AG04450 (cell line): ENCODE results near the gene VPS36. TPM values are rescaled to one million over a fixed set of nuclear protein-coding genes. Genes with fewer than 3 reads are reported as not detected.

Experiments
- CTCF ChIA-PET: fragments of 300-600, 350-600 bp; formaldehyde crosslinking; extraction: SDS; loops from one replicate; lab custom pipeline; 2022; ENCODE audit warnings: antibody characterized with exemption, inconsistent platforms; lab: Charles Lee
- POLR2A ChIA-PET: fragments of 350-600 bp; formaldehyde crosslinking; extraction: SDS; loops from one replicate; lab custom pipeline; 2021; ENCODE audit warnings: antibody characterized with exemption, inconsistent platforms; lab: Yijun Ruan, JAX
- DNase-seq: peaks from one replicate; pipeline ENCODE4 v3.0.0-alpha.2; 2011; ENCODE audit warnings: low read depth, low spot score
- H3K27ac ChIP-seq: one replicate; pipeline ENCODE4 v1.5.1; 2012; ENCODE audit warnings: low read depth, low read length, control low read depth
- H3K27me3 ChIP-seq: one replicate; pipeline ENCODE4 v1.6.0; 2012; ENCODE audit warnings: low read length; ENCODE audit not compliant: control insufficient read depth, insufficient read depth
- H3K4me3 ChIP-seq: 2 replicates; pipeline ENCODE4 v1.5.1; 2011; ENCODE audit warnings: mild to moderate bottlenecking, low read depth, low read length, control low read depth
- H3K9me3 ChIP-seq: 2 replicates; pipeline ENCODE4 v1.5.1; 2012; ENCODE audit warnings: low read length; ENCODE audit not compliant: control insufficient read depth, insufficient read depth
- polyA plus RNA-seq: library from polyadenylated mRNA; depleted of rRNA; stranded (reverse); fragments of >200 nt; gene quantifications from 2 replicates; pipeline ENCODE4 v1.2.3, GENCODE V29; 2011
- TF ChIP-seq, protein P1 (sequence below): IDR thresholded peaks from 2 replicates; pipeline ENCODE4 v1.5.1; 2011; ENCODE audit warnings: low read depth, low read length, control low read depth, inconsistent platforms

VPS36 gene
- polyA plus RNA-seq, 1 experiment, result 24.2 TPM

DNA sequence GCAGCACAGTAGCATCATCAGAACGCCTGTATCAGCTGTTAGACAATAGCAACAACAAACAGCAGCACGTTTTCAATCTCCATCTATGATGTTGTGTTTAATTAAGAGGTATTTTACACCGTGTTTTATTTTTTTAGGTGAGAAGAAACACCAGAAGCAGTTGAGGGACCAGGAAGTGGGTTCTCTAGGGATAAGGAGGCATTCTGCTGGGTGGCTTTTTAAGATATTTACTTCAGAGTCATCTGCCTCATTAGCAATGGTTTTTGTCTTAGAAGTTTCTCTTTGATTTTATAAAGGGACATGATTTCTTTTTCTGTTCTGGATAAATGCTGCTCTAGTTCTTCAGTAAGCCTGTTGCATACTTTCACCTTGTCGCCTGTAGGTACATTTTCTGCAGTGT, 13.1 kb upstream of the VPS36 start:
- CTCF ChIA-PET, result interaction anchor here (6.2 kb wide), 1 partner anchor 13 kb away, joined by 50 read pairs; the partner anchor contains the start of gene VPS36
- Histone ChIP-seq H3K9me3 (no peaks in the 10 kb centered on the region), H3K4me3 (no peak overlapping the region), H3K27ac (no peak overlapping the region), H3K27me3 (no peaks in the 10 kb centered on the region)
- POLR2A ChIA-PET, result no interaction called here
- TF ChIP-seq, protein P1, sequence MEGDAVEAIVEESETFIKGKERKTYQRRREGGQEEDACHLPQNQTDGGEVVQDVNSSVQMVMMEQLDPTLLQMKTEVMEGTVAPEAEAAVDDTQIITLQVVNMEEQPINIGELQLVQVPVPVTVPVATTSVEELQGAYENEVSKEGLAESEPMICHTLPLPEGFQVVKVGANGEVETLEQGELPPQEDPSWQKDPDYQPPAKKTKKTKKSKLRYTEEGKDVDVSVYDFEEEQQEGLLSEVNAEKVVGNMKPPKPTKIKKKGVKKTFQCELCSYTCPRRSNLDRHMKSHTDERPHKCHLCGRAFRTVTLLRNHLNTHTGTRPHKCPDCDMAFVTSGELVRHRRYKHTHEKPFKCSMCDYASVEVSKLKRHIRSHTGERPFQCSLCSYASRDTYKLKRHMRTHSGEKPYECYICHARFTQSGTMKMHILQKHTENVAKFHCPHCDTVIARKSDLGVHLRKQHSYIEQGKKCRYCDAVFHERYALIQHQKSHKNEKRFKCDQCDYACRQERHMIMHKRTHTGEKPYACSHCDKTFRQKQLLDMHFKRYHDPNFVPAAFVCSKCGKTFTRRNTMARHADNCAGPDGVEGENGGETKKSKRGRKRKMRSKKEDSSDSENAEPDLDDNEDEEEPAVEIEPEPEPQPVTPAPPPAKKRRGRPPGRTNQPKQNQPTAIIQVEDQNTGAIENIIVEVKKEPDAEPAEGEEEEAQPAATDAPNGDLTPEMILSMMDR, result no peak
- DNase-seq, result no peak

DNA sequence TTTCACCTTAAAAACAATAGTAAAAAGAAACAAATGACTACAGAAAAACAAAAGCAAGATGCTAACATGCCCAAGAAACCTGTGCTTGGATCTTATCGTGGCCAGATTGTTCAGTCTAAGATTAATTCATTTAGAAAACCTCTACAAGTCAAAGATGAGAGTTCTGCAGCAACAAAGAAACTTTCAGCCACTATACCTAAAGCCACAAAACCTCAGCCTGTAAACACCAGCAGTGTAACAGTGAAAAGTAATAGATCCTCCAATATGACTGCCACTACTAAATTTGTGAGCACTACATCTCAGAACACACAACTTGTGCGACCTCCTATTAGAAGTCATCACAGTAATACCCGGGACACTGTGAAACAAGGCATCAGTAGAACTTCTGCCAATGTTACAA, 10.8 kb upstream of the VPS36 start:
- H3K9me3 ChIP-seq, result no peaks in the 10 kb centered on the region
- no peak overlapping the region for H3K27ac ChIP-seq
- no peak overlapping the region for H3K4me3 ChIP-seq
- CTCF ChIA-PET, result interaction anchor here (6.2 kb wide), 1 partner anchor 11 kb away, joined by 50 read pairs; the partner anchor contains the start of gene VPS36
- no peak for DNase-seq
- TF ChIP-seq, protein P1, result no peak
- H3K27me3 ChIP-seq, result no peaks in the 10 kb centered on the region
- POLR2A ChIA-PET, result no interaction called here

DNA sequence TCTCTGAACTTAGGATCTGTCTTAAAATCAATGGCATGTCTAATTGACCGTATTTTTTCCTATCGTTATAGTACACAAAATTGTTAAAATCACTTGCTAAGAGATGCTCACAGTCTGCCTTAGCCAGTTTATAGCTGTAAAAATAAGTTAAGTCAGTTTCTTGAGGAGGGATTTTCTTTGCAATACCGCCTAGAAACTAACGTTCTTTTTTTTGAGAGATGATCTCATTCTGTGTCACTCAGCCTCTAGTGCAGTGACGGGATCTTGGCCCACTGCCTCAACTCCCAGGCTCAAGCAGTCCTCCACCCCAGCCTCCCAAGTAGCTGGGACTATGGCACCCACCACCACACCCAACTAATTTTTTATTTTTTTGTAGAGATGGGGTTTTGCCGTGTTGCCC, 9.2 kb upstream of the VPS36 start:
- CTCF ChIA-PET, result interaction anchor here (1.4 to 2.9 kb wide), 2 partner anchors 9 to 193 kb away, joined by 3 to 35 read pairs; partner anchors contain the start of genes SUGT1 and VPS36
- TF ChIP-seq, protein P1, result no peak
- H3K27ac ChIP-seq, result no peak overlapping the region
- POLR2A ChIA-PET, result no interaction called here
- no peak overlapping the region for H3K4me3 ChIP-seq
- H3K27me3 ChIP-seq, result no peaks in the 10 kb centered on the region
- peak; percentile 21 for DNase-seq
- H3K9me3 ChIP-seq, result no peaks in the 10 kb centered on the region

DNA sequence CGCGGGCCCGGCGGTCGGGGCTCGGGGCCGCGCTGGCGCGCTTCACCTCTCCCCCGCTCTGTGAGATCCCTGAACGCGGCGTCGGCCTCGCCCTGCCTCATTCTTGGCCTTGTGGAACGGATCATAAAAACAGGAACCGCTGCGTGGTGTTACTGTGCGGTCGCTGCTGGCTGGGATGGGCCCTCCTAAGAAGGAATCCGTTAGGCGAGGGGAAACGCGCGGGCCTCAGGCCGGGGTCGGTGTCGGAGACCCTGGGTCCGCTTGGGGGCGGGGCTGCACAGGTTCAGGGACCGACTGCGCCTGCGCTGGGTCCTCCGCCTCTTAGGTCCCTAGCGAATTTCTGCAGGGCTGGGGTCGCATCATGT, 5.2 kb upstream of the VPS36 start:
- DNase-seq, result peak; percentile 7
- peak overlapping the region; percentile 77 for H3K27ac ChIP-seq
- H3K9me3 ChIP-seq, result no peaks in the 10 kb centered on the region
- ChIA-PET CTCF (no interaction called here), POLR2A (no interaction called here)
- peak overlapping the region; percentile 93 for H3K4me3 ChIP-seq
- TF ChIP-seq, protein P1, result no peak
- H3K27me3 ChIP-seq, result no peaks in the 10 kb centered on the region

DNA sequence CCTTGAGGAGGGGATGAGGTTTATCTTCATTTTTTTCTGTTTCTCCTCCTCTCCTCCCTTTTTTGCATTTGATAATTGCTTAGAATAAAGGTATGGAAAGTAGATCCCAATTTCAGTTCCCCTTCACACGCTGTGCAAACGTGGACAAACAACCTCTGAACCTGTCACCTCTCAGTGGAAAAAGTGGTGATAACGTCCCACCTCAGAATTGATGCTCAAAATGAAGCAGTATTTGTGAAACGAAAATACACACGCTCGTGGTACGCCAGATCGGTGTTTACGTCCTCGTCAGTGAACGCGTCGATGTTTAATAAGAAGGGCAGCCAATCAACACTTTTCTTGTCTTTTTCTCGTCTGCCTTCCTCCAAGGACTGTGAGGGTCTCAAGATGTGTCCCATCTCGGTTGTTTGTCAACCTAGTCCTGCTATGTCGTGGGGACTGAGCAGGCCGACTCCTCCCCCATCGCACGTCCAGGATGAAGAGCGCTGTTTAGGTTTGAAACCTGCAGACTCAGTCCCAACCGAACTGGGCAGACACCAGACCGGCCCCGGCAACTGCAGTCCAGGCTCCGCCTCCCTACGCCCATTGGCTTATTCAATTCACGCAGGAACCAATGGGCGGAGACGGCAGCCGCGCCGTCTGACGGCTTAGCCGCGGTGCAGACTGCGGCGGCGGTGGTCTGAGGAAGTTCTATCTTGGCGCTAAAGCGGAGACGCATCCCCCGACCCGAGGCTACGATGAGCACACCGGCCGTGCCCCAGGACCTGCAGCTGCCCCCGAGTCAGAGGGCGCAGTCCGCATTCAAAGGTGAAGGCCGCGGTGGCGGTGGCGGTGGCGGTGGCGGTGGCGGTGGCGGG, 4.6 kb upstream of the VPS36 start, which contains the start of gene CKAP2:
TSS of gene CKAP2 (plus strand) at position 659 of the 857 bp plus-strand sequence. CDS start at position 738, 79 bp downstream.
- TF ChIP-seq, protein P1, result no peak
- ChIA-PET POLR2A (no interaction called here), CTCF (no interaction called here)
- no peaks in the 10 kb centered on the region for H3K9me3 ChIP-seq
- H3K4me3 ChIP-seq, result peak within 1 kb of the TSS; percentile 93
- no peaks in the 10 kb centered on the region for H3K27me3 ChIP-seq
- H3K27ac ChIP-seq, result peak within 1 kb of the TSS; percentile 77
- peak; percentile 84 for DNase-seq
